ENCODE results near the gene GCC2. TPM values are rescaled to one million over a fixed set of nuclear protein-coding genes. Genes with fewer than 3 reads are reported as not detected.

GCC2 gene
- total and polyA plus RNA-seq, 2 donors (not counting 3 experiments of a cell fraction or from before 2014, with no cell fraction given) = 4.1 to 38.7 TPM

- intact Hi-C loops (cut with micrococcal nuclease) = no loop called here
- H4K20me1 ChIP-seq (replicated peaks; ENCODE audit: control insufficient read depth, extremely low read depth, insufficient read depth, low read length) = no peaks in the 10 kb centered on the region
- peak overlapping the region; percentile 69 for H2AFZ ChIP-seq (ENCODE audit: low read depth, low read length)
- ChIA-PET POLR2A (no interaction called here), CTCF (no interaction called here)
- H3K9me3 ChIP-seq (replicated peaks; ENCODE audit: control insufficient read depth, insufficient read depth, low read length) = no peaks in the 10 kb centered on the region
- no peak overlapping the region for H3K4me2 ChIP-seq (ENCODE audit: insufficient read depth, low read length)
- peaks cover 3% of the 10 kb centered on the region for H3K79me2 ChIP-seq (ENCODE audit: control insufficient read depth, insufficient read depth, low read length)
- BruUV-seq (replicated peaks) = TSS peak; percentile 29
- H3K9ac ChIP-seq (replicated peaks; ENCODE audit: extremely low read depth, insufficient read depth, low read length) = no peak overlapping the region
- no peaks in the 10 kb centered on the region for H3K27me3 ChIP-seq (ENCODE audit: control insufficient read depth in 2 of 2, insufficient read depth in 2 of 2, low read length in 2 of 2)
- peaks cover 13% of the 10 kb centered on the region for H3K4me1 ChIP-seq (ENCODE audit: control insufficient read depth, extremely low read depth, insufficient read depth, low read length)
- no peaks in the 10 kb centered on the region for H3K36me3 ChIP-seq (ENCODE audit: control insufficient read depth in 2 of 2, extremely low read depth in 1 of 2, insufficient read depth in 2 of 2, low read length in 2 of 2)
- dilution Hi-C loops (cut with MboI; ENCODE audit: extremely low pct_ligation_motif_present, low sequenced_read_pairs) = no loop called here
- FAIRE-seq (peak; percentile 63), DNase-seq (ENCODE audit: low read depth, low spot score) (peak; percentile 73)
- H3K4me3 ChIP-seq (replicated peaks in 1 of 3; ENCODE audit: insufficient read depth in 1 of 3, low read depth in 1 of 3, low read length in 3 of 3) = no peak overlapping the region
- H3K9me1 ChIP-seq (replicated peaks; ENCODE audit: control insufficient read depth, extremely low read depth, insufficient read depth, low read length) = no peaks in the 10 kb centered on the region
- TF ChIP-seq JUN (IDR thresholded peaks at IDR 0.05; ENCODE audit: borderline replicate concordance, insufficient read depth, insufficient read length, low read depth) (no peak), MAX (IDR thresholded peaks at IDR 0.05; ENCODE audit: insufficient read depth, insufficient read length) (no peak), GATA2 (IDR thresholded peaks at IDR 0.05; ENCODE audit: insufficient read depth, insufficient read length, low read depth, low read length) (no peak), MYC (IDR thresholded peaks at IDR 0.05; ENCODE audit: low read depth, low read length) (no peak), FOS (IDR thresholded peaks at IDR 0.05; ENCODE audit: borderline replicate concordance, insufficient read depth, low read length) (no peak), EZH2 (IDR thresholded peaks at IDR 0.05; ENCODE audit: borderline replicate concordance, low read depth, low read length, severe bottlenecking) (no peak), POLR2A (IDR thresholded peaks at IDR 0.05; ENCODE audit: low read depth, low read length) (no peak), POLR2AphosphoS5 (IDR thresholded peaks at IDR 0.05; ENCODE audit: insufficient read depth, low read depth, low read length) (no peak)
- TF ChIP-seq, protein P1, sequence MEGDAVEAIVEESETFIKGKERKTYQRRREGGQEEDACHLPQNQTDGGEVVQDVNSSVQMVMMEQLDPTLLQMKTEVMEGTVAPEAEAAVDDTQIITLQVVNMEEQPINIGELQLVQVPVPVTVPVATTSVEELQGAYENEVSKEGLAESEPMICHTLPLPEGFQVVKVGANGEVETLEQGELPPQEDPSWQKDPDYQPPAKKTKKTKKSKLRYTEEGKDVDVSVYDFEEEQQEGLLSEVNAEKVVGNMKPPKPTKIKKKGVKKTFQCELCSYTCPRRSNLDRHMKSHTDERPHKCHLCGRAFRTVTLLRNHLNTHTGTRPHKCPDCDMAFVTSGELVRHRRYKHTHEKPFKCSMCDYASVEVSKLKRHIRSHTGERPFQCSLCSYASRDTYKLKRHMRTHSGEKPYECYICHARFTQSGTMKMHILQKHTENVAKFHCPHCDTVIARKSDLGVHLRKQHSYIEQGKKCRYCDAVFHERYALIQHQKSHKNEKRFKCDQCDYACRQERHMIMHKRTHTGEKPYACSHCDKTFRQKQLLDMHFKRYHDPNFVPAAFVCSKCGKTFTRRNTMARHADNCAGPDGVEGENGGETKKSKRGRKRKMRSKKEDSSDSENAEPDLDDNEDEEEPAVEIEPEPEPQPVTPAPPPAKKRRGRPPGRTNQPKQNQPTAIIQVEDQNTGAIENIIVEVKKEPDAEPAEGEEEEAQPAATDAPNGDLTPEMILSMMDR (IDR thresholded peaks at IDR 0.05; ENCODE audit: extremely low read depth in 1 of 2, insufficient read depth in 1 of 2, low read depth in 1 of 2, low read length in 2 of 2) = no peak
- peak overlapping the region; percentile 27 for H3K27ac ChIP-seq (ENCODE audit: insufficient read depth, low read depth, low read length)
Measured at GRCh38 chr2:108444941-108445840, 3.8 kb upstream of the GCC2 start.
